Breast epithelium (tissue), 3 donors: ENCODE data around the gene SHANK3.

Experiments used
- POLR2A ChIP-seq: fragments of 450-650 bp; IDR thresholded peaks from one replicate; pipeline ENCODE4 v1.6.1; 2016; ENCODE audit warnings: antibody characterized with exemption, mild to moderate bottlenecking, moderate library complexity
- POLR2AphosphoS5 ChIP-seq, 3 donors: sonication (generic); formaldehyde crosslinking; IDR thresholded peaks; one replicate each; pipeline ENCODE4 v1.6.1; 2017; ENCODE audit warnings: antibody characterized with exemption in 3 of 3
- TF ChIP-seq, protein P1 (sequence below), 3 donors: fragments of 450-650 bp; IDR thresholded peaks; one replicate each; pipeline ENCODE4 v1.5.1; 2016 to 2017; ENCODE audit warnings: antibody characterized with exemption in 3 of 3, mild to moderate bottlenecking in 3 of 3, moderate library complexity in 3 of 3

DNA sequence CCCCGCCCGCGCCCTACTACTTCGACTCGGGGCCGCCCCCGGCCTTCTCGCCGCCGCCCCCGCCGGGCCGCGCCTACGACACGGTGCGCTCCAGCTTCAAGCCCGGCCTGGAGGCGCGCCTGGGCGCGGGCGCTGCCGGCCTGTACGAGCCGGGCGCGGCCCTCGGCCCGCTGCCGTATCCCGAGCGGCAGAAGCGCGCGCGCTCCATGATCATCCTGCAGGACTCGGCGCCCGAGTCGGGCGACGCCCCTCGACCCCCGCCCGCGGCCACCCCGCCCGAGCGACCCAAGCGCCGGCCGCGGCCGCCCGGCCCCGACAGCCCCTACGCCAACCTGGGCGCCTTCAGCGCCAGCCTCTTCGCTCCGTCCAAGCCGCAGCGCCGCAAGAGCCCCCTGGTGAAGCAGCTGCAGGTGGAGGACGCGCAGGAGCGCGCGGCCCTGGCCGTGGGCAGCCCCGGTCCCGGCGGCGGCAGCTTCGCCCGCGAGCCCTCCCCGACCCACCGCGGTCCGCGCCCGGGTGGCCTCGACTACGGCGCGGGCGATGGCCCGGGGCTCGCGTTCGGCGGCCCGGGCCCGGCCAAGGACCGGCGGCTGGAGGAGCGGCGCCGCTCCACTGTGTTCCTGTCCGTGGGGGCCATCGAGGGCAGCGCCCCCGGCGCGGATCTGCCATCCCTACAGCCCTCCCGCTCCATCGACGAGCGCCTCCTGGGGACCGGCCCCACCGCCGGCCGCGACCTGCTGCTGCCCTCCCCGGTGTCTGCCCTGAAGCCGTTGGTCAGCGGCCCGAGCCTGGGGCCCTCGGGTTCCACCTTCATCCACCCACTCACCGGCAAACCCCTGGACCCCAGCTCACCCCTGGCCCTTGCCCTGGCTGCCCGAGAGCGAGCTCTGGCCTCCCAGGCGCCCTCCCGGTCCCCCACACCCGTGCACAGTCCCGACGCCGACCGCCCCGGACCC, 48.0 kb downstream of the SHANK3 start:
- TF ChIP-seq, protein P1, sequence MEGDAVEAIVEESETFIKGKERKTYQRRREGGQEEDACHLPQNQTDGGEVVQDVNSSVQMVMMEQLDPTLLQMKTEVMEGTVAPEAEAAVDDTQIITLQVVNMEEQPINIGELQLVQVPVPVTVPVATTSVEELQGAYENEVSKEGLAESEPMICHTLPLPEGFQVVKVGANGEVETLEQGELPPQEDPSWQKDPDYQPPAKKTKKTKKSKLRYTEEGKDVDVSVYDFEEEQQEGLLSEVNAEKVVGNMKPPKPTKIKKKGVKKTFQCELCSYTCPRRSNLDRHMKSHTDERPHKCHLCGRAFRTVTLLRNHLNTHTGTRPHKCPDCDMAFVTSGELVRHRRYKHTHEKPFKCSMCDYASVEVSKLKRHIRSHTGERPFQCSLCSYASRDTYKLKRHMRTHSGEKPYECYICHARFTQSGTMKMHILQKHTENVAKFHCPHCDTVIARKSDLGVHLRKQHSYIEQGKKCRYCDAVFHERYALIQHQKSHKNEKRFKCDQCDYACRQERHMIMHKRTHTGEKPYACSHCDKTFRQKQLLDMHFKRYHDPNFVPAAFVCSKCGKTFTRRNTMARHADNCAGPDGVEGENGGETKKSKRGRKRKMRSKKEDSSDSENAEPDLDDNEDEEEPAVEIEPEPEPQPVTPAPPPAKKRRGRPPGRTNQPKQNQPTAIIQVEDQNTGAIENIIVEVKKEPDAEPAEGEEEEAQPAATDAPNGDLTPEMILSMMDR (IDR thresholded peaks at IDR 0.05) = no peak
- TF ChIP-seq POLR2A = no peak
- TF ChIP-seq POLR2AphosphoS5 (IDR thresholded peaks at IDR 0.05) = no peak
